Motor neuron (in vitro differentiated cells): Measurements from ENCODE around the gene CLDN4. TPM values are rescaled to one million over a fixed set of nuclear protein-coding genes. Genes with fewer than 3 reads are reported as not detected.
A peak's percentile ranks its signal among the peaks of the same experiment; 100 is the strongest.
"Not testable (repeated sequence)": the region's sequence is repeated elsewhere in the genome, so short reads cannot be mapped to it uniquely, and the experiment has no call there.

Experiments
- ATAC-seq, 8 experiments: fragments of 200-7000 bp; cut with Tn5 transposase; replicated peaks in 6 of 8; 2 replicates each; pipeline ENCODE4 v1.8.0; 2021; ENCODE audit warnings: mild to moderate bottlenecking in 8 of 8, moderate library complexity in 8 of 8
- H3K27ac ChIP-seq, 2 donors: fragments of 250-450 bp; sonication (Bioruptor Pico); 2 replicates each; pipeline ENCODE4 v1.9.0; 2021; ENCODE audit warnings: antibody characterized with exemption in 2 of 2, mild to moderate bottlenecking in 2 of 2, moderate library complexity in 1 of 2
- H3K4me1 ChIP-seq, 2 donors: fragments of 250-450 bp; sonication (Bioruptor Pico); replicated peaks in 1 of 2; 2 replicates each; pipeline ENCODE4 v1.6.1; 2021; ENCODE audit warnings: antibody characterized with exemption in 2 of 2, mild to moderate bottlenecking in 2 of 2, moderate library complexity in 1 of 2
- H3K4me3 ChIP-seq, 5 donors: fragments of 250-450 bp; sonication (Bioruptor Pico); 2 replicates each; pipeline ENCODE4 v1.9.0; 2021; ENCODE audit warnings: antibody characterized with exemption in 5 of 5, mild to moderate bottlenecking in 5 of 5, moderate library complexity in 4 of 5
- WGBS, 10 experiments: fragments of 450-650 bp; shearing (Covaris generic); methylation state at CpG; one replicate each; pipeline ENCODE4 v1.0.0; 2022; 5-methylcytosine and 5-hydroxymethylcytosine counted together
- in situ Hi-C, 9 experiments: fragments of 400-800 bp; cut with MboI; loops; one replicate each; pipeline ENCODE4 v1.15.0; 2021; ENCODE audit warnings: low sequenced_read_pairs in 9 of 9, low pct_unique_long_range_greater_than_20kb in 2 of 9; ENCODE audit not compliant: unreplicated experiment in 9 of 9
- total RNA-seq, 8 experiments: library from RNA; unstranded; fragments of 300-600 nt; gene quantifications; 2 replicates each; pipeline versions ENCODE4 v1.2.3 to v1.2.4, GENCODE V29; 2022

CLDN4 gene
- total RNA-seq, 8 experiments from 2014 or later: 0.17 to 2.7 (median 1.3) TPM

- H3K4me1 ChIP-seq: peaks cover 0 to 3% of the 10 kb centered on the region in 2 donors
- in situ Hi-C loops: no loop called here
- H3K27ac ChIP-seq: no peak overlapping the region
- no peak overlapping the region for H3K4me3 ChIP-seq
- no peak for ATAC-seq
- WGBS, 10 experiments: 80 to 100% (median 100%) methylated on average over 1 to 4 of the region's 16 CpGs; no CpG with 5 or more reads in 5 of the 10 experiments
Measured at GRCh38 chr7:73840715-73841379, 10.1 kb downstream of the CLDN4 start.

- peak in 2 of 8 experiments; percentile 7 to 10 for ATAC-seq
- 40 to 96% (median 85%) methylated on average over 1 to 4 of the region's 15 CpGs; no CpG with 5 or more reads in 7 of the 10 experiments for WGBS, 10 experiments
- Histone ChIP-seq H3K27ac (no peak overlapping the region), H3K4me3 (peak overlapping the region; percentile 48 to 67 (median 54)), H3K4me1 (peaks cover 0 to 3% of the 10 kb centered on the region in 2 donors)
- in situ Hi-C loops: no loop called here
Measured at GRCh38 chr7:73841689-73842066, 10.9 kb downstream of the CLDN4 start.

GRCh38 chr7:73842067-73842976 is 11.5 kb downstream of the CLDN4 start, which contains the start of gene METTL27:
TSS of gene METTL27 (minus strand) at chr7:73842516. CDS start at chr7:73842140, 376 bp downstream.
- Histone ChIP-seq H3K4me3 (peak within 1 kb of the TSS; percentile 48 to 67 (median 54)), H3K4me1 (peaks cover 0 to 3% of the 10 kb centered on the region in 2 donors), H3K27ac (no peak within 1 kb of the TSS)
- in situ Hi-C loops: no loop called here
- peak; percentile 94 to 99 (median 98) for ATAC-seq
- WGBS, 10 experiments: 40% methylated on average over 2 of the region's 45 CpGs; no CpG with 5 or more reads in 9 of the 10 experiments

- in situ Hi-C loops: no loop called here
- ATAC-seq: no peak
- H3K4me1 ChIP-seq: peaks cover 0 to 3% of the 10 kb centered on the region in 2 donors
- WGBS, 10 experiments: 53 to 95% (median 69%) methylated on average over 2 to 7 of the region's 9 CpGs; no CpG with 5 or more reads in 4 of the 10 experiments
- H3K4me3 ChIP-seq: no peak overlapping the region
- no peak overlapping the region for H3K27ac ChIP-seq
Measured at GRCh38 chr7:73844131-73844547, 13.3 kb downstream of the CLDN4 start.

GRCh38 chr7:73844848-73845460 is 14.2 kb downstream of the CLDN4 start:
- WGBS, 10 experiments: 50 to 100% (median 93%) methylated on average over 1 to 6 of the region's 13 CpGs
- ATAC-seq: no peak
- H3K4me3 ChIP-seq: no peak overlapping the region
- in situ Hi-C loops: no loop called here
- H3K27ac ChIP-seq: no peak overlapping the region
- peaks cover 0 to 3% of the 10 kb centered on the region in 2 donors for H3K4me1 ChIP-seq

GRCh38 chr7:73845701-73846195 is 15.0 kb downstream of the CLDN4 start:
- ATAC-seq, in situ Hi-C loops, H3K4me1 ChIP-seq, H3K4me3 ChIP-seq, H3K27ac ChIP-seq: not testable (repeated sequence)
- WGBS, 10 experiments: 56 to 90% (median 77%) methylated on average over 2 to 8 of the region's 12 CpGs

- WGBS, 10 experiments: 60 to 90% (median 79%) methylated on average over 3 to 10 of the region's 10 CpGs
- H3K4me3 ChIP-seq: no peak overlapping the region
- no peaks in the 10 kb centered on the region for H3K4me1 ChIP-seq
- no peak overlapping the region for H3K27ac ChIP-seq
- in situ Hi-C loops: no loop called here
- no peak for ATAC-seq
Measured at GRCh38 chr7:73847941-73848723, 17.3 kb downstream of the CLDN4 start.

GRCh38 chr7:73850781-73851207 is 20.0 kb downstream of the CLDN4 start:
- ATAC-seq: peak; percentile 33 to 59 (median 40)
- no peaks in the 10 kb centered on the region for H3K4me1 ChIP-seq
- no peak overlapping the region for H3K4me3 ChIP-seq
- in situ Hi-C loops: loop anchor here in 4 of 9 experiments (10.0 to 25.0 kb wide), 4 partner anchors 238 to 362 kb away; partner anchors contain the start of genes MLXIPL (in 2 of the 4) and LAT2 (in 1 of the 4)
- no peak overlapping the region for H3K27ac ChIP-seq
- 0 to 100% (median 19%) methylated on average over 1 to 3 of the region's 4 CpGs; no CpG with 5 or more reads in 5 of the 10 experiments for WGBS, 10 experiments

GRCh38 chr7:73851410-73852338 is 20.9 kb downstream of the CLDN4 start:
- no peak overlapping the region for H3K27ac ChIP-seq
- 0 to 70% (median 31%) methylated on average over 2 to 6 of the region's 8 CpGs for WGBS, 10 experiments
- in situ Hi-C loops: loop anchor here in 4 of 9 experiments (10.0 to 25.0 kb wide), 4 partner anchors 239 to 361 kb away; partner anchors contain the start of genes MLXIPL (in 2 of the 4) and LAT2 (in 1 of the 4)

GRCh38 chr7:73852500-73852899 is 21.7 kb downstream of the CLDN4 start:
- no peak overlapping the region for H3K27ac ChIP-seq
- 65 to 91% (median 78%) methylated on average over 1 to 5 of the region's 5 CpGs; no CpG with 5 or more reads in 2 of the 10 experiments for WGBS, 10 experiments
- no peaks in the 10 kb centered on the region for H3K4me1 ChIP-seq
- in situ Hi-C loops: loop anchor here in 4 of 9 experiments (10.0 to 25.0 kb wide), 4 partner anchors 240 to 360 kb away; partner anchors contain the start of genes MLXIPL (in 2 of the 4) and LAT2 (in 1 of the 4)
- no peak for ATAC-seq
- H3K4me3 ChIP-seq: no peak overlapping the region

More at GRCh38 chr7:73851410-73852338, 20.9 kb downstream of the CLDN4 start:
- peak; percentile 63 to 93 (median 83) for ATAC-seq
- Histone ChIP-seq H3K4me1 (no peaks in the 10 kb centered on the region), H3K4me3 (no peak overlapping the region)

- in situ Hi-C loops: loop anchor here in 4 of 9 experiments (10.0 to 25.0 kb wide), 4 partner anchors 245 to 355 kb away; partner anchors contain the start of genes MLXIPL (in 2 of the 4) and LAT2 (in 1 of the 4)
- no peaks in the 10 kb centered on the region for H3K4me1 ChIP-seq
- no peak overlapping the region for H3K27ac ChIP-seq
- no peak overlapping the region for H3K4me3 ChIP-seq
- 0 to 20% (median 14%) methylated on average over 1 to 2 of the region's 3 CpGs; no CpG with 5 or more reads in 7 of the 10 experiments for WGBS, 10 experiments
- no peak for ATAC-seq
Measured at GRCh38 chr7:73856941-73857340, 26.1 kb downstream of the CLDN4 start.
